HG03175 (cell line): ENCODE measurements around the gene TELO2.
"Not testable (repeated sequence)": the region's sequence is repeated elsewhere in the genome, so short reads cannot be mapped to it uniquely, and the experiment has no call there.

Source experiments
- ATAC-seq: cut with Tn5 transposase; IDR thresholded peaks from one replicate; pipeline ENCODE4 v1.9.1; 2021; ENCODE audit warnings: mild to moderate bottlenecking, moderate library complexity; ENCODE audit not compliant: unreplicated experiment

The TELO2 gene

DNA sequence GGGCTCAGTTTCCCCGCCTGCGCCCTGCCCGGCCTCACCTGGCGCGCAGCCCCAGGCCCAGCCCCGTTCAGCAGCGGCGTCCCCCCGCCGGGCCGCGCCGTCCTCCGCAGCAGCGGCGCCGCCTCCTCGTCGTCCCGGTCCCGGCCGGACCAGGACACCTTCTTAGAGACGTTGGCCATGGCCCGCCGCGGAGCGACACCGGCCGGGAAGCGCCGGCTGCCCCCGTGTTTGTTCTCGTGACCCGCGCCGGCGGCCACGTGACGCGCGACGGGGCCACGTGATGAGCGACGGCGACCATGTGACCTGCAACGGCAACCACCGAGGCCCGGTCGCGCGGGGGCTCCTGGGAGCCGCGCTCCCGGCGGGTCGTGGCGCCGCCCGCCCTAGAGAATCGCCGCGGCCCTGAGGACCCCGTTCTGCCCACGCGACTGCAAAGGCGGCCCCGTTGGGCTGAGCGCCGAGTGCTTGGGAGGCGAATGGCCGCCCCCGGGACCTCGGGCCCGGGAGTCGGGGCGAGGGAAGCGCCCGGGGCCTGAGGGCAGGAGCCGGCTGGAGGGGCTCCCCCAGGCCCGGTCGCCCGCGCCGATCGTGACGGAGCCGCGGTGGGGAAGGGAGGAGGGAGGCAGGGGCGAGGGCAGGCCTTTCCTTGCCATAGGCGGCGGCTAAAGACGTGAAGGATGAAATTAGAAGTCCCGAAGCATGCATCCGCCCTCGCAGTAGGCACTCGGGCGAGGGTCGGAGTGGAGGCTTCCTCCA, 18.2 kb upstream of the TELO2 start, which contains the start of gene CLCN7:
Gene CLCN7 (minus strand): TSS at position 233 of the 756 bp plus-strand sequence. CDS start 54 bp downstream, at position 179.
- peak; percentile 82 for ATAC-seq

DNA sequence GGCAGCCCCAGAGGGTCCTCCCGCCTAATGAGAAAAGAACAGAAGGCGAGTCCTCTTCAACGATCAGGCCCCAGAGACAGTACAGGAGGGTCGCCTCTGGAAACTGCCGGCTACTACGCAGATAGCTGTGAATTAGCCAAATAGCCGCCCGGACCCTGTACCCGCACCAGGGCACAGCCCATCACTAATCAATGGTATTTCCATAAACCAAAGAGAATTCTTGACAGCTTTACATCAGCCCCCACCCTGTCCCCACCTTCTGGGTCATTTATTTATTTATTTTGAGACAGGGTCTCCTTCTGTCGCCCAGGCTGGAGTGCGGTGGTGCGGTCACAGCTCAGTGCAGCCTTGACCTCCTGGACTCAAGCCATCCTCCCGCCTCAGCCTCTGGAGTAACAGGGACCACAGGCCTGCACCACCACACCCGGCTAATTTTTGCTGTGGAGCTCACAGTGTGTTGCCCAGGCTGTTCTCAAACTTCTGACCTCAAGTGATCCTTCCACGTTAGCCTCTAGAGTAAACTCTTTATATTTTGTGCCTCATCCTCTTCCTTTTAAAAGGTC, 17.5 kb upstream of the TELO2 start:
- no peak for ATAC-seq

DNA sequence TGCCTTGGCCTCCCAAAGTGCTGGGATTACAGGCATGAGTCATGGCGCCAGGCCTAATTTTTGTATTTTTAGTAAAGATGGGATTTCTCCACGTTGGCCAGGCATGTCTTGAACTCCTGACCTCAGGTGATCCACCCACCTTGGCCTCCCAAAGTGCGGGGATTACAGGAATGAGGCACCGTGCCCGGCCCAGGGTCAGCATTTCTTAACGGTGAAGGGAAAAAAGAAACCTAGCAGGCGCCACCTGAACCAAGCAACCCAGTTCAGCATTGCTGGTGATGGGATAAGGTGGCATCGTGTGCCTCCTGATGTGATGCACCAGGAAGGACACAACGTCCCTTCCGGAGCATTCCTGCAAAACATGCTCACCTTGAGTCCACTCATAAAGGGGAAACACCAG, 16.1 kb upstream of the TELO2 start:
- no peak for ATAC-seq

DNA sequence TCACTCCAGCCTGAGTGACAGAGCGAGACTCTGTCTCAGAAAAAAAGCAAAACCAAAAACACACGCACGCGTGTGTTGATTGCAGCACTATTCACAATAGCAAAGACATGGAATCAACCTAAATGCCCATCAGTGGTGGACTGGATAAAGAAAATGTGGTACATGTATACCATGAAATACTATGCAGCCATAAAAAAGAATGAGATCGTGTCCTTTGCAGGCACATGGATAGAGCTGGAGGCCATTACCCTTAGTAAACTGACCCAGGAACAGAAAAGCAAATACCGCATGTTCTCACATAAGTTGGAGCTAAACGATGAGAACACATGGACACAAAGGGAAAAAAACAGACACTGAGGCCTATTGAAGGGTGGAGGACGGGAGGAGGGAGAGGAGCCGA, 14.2 kb upstream of the TELO2 start:
- ATAC-seq, result not testable (repeated sequence)

DNA sequence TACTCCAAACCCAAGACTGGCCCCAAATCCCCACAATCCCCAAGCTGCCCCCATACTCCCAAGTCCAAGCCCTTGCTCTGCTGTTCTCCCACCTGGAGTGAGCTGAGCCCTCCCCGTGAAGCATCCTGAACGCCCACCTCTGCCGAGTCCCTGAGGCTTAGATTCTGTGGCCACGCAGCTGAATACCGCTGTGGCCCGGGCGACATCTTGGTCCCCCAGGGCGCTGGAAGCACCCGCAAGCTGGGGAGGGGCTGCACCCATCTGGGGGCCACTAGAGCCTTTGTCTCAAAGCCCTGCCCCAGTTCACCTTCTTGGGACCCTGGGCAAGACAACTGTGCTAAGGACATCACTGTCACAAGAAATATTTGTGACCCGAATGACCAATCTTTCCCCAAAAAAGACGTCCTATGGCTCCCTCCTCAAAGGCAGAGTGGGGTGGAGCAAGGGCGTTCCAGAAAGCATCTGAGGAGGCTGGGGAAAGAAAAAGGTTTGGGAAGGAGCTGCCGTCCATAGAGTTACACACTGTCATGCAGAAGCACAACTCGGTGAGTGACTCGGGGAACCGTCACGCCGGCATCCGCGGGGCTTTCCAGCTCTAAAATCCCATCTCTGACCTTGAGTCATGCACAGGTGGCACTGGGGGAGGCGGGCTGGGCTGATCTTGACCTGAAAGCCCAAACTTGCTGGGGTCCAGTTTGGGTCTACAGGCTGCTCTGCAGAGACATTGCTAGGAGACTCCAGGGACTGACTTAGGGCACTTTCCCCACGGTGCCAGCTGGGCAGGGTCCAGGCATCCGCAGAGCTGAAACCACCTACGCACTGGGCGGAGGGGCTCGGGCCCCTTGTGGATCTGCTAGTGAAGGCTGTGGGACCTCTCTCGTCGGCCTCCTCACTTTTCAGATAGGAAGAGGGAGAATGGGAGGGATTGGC, 11.0 kb upstream of the TELO2 start:
- ATAC-seq, result no peak

DNA sequence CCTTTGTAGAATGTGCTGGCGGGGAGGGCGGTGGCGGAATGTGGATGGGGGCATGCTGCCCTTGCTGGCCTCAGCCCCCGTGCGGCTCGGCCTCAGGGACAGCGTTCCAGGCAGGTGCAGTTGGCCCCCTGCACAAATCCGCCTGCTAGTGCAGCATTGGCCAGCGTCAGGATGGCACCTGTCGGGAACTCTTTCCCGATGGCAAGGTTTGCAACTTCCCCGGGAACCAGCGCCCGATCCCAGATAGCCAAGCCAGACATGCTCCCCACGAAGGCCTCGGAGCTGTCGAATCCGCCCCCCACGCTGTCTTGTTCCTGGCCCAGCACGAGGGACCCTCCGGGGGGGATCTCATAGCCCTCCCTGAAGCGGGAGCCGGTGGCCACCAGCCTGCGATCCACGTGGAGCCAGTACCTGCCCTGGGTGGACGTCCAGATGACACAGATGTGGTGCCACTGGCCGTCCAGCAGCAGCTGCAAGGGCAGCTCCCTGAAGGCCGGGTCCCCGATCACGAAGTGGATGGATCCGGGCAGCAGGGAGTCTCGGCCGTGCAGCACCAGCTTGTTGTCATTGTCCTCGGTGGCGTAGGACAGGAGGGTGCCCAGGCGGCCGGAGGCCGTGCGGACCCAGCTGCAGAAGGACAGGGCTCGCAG, 7.2 kb upstream of the TELO2 start:
- no peak for ATAC-seq

DNA sequence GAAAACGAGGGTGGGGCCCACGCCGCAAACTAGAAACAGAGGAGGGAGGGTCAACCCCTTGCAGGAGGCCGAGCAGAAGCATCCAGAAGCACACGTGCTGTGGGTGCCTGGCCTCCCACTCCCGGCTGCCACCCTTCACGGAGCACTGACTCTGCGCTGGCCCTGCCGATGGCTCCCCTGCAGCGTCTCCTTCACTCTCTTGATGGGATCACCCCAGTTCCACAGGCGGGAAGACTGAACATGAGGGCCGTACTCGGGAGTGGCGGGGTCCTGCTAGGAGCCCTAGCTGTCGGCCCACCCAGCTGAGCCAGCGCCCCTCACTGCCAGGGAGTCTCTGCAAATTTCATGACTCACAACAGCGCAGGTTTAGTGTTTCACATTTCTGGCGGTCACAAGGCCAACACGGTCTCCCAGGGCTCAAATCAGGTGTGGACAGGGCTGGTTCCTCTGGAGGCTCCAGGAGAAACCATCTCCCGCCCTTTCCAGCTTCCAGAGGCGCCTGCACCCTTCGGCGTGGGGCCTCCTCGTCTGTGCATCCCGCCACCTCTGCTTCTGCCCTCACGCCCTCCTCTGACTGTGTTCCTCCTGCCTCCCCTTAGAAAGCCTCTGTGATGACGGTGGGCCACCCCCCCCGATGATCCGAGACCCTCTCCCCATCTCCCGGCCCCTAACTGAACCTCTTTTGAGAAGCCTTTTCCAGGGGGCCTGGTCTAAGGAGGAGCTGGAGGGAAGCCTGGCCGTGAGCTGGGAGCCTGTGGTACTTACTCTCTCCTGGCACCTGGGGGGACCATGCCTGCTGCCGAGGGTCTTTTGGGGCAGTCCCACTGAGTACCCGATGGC, 6.4 kb upstream of the TELO2 start:
- ATAC-seq, result no peak

DNA sequence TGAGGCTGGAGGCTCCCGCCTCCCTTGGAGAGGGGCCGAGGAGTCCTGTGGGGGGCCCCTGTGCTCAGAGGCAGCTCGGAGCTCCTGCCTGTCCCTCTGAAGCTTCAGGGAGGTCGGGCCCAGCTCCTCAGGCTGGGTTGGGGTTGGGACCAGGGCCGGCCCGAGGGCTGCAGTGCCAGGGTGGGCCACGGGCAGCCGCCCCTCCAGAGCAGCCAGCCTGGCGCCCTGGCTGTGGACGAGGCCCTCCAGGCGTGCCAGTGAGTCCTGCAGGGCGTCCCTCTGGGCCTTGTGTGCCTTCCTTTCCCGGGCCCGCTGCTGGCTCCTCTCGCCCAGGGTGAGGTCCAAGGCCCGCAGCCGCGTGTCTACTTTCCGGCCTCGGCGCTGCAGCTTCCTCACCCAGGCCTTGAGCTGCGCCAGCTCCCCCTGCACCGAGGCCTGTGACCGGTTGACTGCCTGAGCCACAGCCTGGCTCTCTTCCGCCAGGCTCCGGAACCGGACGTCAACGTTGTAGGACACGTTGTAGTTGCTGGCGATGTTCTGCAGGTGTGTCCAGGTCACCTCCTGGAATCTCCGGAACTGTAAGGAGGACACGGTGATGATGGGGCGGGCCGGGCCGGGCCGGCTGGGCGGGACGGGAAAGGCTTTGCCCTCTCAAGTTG, 5.6 kb upstream of the TELO2 start:
- ATAC-seq, result no peak

DNA sequence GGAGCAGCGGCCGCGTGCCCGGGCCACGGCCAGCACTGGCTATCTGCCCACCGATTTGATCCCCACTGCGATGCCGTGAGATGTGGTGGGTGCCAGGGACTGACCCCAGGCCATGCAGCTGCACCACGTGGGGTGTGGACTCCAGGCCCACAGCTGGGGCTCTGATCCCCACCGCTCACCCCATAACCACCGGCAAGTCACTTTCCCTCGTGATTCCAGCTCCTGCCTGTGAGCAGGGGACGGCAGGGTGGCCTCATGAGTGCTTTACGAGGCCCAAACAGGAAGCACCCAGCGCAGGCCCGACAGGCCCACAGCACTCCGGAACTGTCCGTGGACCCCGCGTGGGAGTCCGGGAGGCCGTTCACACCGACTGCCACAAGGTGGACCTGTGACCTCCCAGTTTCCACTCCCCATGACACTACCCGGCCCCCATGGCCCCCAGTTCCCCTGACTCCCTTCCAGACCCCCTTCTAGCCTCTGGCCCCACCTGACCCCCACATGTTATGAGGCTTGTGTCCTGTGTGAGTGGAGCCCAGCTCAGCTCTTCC, 5.0 kb upstream of the TELO2 start:
- no peak for ATAC-seq

DNA sequence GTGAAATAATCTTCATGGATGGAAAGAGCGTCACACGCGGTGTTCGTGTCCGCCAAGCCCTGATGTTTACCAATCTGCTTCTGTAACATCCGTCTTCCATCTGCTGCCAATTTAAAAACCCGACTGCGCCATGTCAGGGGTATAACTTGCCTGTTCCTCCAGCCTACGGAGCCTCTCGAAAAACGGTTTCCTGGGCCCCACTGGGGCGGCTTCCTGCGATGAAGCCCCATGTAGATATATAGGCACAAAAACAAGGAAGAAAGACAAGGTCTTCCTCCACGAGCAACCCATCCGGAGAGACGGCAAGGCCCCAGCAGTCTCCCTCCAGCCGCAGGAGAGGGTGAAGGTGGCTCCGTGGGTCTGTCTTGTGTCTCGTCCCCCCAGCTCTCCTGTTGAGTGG, 4.5 kb upstream of the TELO2 start, which contains the start of gene PTX4:
Gene PTX4 (minus strand): TSS at position 326 of the 400 bp plus-strand sequence. CDS start 35 bp downstream, at position 291.
- no peak for ATAC-seq

DNA sequence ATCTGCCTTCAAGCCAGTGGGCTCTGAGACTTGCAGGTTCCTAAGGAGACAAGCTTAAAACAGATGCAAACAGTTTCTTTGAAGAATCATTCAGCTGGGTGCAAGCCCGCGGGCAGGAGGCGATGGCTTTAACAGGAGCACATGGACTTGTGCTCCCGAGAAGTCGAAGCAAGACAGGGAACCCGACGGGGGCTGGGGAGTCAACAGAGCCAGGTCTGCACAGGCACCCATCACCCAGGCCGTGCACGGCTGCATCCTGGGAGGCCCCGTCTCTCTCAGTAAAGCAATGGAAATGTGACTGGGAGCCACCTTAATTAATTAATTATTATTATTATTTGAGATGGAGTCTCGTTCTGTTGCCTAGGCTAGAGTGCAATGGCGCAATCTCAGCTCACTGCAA, 4.1 kb upstream of the TELO2 start:
- ATAC-seq, result no peak

DNA sequence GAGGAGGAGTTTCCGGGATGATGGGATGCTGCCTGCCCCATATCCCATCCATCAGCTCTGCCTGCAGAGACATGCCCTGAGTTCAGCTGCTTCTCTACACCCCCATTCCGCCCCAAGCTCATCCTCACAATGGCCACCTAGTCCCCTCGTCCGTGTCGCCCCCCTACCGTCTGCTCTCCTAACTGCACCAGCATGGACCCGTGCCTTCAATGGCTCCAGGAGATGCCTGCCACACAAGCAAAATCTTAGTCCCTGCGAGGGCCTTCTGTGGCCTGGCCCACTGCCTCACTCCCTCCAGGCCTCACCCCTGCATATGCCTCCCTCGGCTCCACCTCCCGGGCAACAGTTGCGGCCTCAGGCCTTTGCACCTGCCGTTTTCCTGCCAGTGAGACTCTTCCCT, 1.8 kb upstream of the TELO2 start:
- no peak for ATAC-seq

DNA sequence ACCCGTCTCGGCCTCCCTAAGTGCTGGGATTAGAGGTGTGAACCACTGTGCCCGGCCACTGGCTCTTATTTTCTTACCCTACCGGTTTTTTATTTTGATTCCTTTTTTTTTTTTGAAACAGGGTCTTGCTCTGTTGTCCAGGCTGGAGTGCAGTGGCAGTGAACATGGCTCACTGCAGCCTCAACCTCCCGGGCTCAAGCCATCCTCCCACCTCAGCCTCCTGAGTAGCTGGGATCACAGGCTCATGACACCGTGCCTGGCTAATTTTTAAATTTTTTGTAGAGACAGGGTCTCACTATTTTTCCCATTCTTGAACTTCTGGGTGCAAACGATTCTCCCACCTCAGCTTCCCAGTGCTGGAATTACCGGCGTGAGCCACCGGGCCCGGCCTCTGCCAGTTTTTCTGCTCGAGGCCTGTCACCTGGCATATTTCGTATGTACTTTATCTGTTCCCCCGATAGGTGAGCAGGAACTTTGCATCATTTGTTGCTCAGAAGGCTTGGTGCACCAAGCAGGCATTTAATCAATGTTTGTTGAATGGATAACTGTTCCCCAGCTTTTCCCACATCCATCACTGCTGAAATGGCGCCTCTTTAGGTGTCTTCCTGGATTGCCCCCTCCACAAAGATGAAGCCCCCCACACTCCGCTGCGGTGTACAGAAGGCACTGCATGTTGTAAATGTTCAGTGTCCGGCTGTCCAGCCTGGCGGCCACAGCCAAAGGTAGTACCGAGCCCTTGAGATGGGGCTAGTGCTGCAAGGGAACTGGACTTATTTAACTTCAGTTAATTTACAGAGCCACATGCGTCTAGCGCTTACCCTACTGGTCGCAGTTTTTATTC, 858 bp upstream of the TELO2 start:
- ATAC-seq, result no peak

DNA sequence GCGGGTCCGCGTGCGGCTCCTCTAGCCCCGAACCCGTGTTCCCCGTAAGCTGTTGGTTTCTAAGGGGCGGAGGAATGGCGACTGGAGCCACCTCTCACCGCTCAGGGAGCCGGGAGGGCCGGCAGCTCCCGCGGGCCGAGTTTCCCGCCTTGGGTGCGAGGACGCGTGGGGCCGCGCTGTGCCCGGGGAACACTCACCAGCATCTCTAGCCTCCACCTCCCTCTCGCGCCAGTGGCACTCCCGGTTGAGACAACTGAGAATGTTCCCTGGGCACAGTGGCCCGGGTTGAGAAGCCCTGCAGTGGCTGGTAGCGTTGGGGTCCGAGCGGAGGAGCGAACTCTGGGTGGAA, 560 bp downstream of the TELO2 start:
- no peak for ATAC-seq

DNA sequence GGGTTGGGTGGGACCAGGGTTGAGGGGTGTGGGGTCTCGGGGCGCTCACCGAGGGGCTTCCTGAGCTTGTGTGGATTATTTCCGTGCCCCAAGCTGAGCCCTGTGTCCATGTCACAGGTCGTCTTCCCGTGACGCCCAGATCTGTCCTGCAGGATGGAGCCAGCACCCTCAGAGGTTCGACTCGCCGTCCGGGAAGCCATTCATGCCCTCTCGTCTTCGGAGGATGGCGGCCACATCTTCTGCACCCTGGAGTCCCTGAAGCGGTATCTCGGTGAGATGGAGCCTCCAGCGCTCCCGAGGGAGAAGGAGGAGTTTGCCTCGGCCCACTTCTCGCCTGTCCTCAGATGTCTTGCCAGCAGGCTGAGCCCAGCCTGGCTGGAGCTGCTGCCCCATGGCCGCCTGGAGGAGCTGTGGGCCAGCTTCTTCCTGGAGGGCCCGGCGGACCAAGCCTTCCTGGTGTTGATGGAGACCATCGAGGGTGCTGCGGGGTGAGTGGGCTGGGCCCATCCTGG, 1.0 kb downstream of the TELO2 start:
- ATAC-seq, result no peak

DNA sequence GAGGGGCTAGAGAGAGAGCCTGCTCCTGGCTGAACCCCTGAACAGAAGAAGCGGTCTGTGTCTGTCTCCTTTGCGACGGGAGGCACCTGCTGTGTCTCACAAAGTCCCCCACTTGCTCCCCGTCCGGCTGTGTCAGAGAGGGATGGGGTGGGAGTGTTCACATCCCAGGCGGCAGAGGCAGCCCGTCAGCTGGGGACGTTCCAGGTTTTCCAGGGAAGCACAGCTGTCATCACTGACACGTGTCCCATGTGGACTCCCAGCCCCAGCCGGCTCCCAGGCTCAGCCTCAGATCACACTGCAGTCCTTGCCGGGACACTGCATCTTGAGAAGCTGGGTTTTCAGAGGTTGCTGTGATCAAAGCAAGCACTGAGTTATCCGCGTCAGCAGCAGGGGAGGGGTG, 1.6 kb downstream of the TELO2 start:
- ATAC-seq, result no peak

DNA sequence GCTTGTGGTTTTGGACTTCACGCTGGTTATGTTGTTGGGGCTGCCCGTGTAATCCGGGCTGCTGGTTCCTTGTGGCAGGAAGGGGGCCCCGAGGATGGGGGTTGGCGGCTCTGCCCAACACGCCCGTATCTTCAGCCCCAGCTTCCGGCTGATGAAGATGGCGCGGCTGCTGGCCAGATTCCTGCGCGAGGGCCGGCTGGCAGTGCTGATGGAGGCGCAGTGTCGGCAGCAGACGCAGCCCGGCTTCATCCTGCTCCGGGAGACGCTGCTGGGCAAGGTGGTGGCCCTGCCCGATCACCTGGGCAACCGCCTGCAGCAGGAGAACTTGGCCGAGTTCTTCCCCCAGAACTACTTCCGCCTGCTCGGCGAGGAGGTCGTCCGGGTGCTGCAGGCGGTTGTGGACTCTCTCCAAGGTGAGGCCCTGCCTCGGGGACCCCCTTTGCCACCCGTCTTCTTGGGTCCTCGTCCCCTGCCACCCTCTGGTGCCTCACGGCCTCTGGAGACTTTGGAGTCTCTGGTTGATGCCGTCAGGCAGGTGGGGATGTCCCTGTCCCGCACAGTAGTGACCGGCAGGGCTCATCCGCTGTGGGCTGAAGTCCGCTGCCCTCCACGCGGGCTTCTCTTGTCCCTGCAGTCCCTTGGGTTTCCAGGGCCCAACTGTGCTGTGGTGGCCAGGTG, 2.2 kb downstream of the TELO2 start:
- no peak for ATAC-seq

DNA sequence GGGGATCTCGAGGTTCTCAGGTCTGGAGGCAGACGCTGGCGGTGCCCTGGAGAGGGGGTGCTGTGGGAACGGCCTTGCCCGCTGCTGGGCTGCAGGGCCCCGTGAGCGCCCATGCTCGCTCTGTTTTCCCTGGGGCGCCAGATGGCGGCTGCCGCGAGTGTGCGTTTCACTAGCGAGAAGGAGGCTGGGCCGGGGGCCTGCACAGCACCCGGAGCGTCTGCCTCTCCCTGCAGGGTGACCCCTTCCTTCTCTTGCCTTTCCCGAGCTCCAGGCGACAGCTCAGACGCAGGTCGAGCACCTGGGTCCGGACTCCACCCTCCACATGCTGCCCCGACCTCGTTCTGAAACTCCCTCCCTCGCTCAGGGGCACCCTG, 2.7 kb downstream of the TELO2 start:
- no peak for ATAC-seq
